ENCODE data around the gene LRP3. TPM values are rescaled to one million over a fixed set of nuclear protein-coding genes. Genes with fewer than 3 reads are reported as not detected.

The LRP3 gene
- total and polyA plus RNA-seq, 2 of the 13 experiments (the other 11 are each of a cell fraction or from before 2014, with no cell fraction given): 17.6 to 51.6 TPM

GRCh38 chr19:33227242-33227650, 33.1 kb downstream of the LRP3 start:
- intact Hi-C loops (cut with micrococcal nuclease; ENCODE audit: unreplicated experiment) (no loop called here), in situ Hi-C loops (cut with HindIII; ENCODE audit: extremely low pct_ligation_motif_present, low pct_unique_long_range_greater_than_20kb) (no loop called here)
- ATAC-seq (peak; percentile 59), DNase-seq (ENCODE audit: low spot score) (peak; percentile 69), FAIRE-seq (no peak)
- ChIA-PET CTCF (ENCODE audit: low intra/inter-chr PET ratio, low total read pairs) (no interaction called here), POLR2A (no interaction called here)
- no peak overlapping the region; the same call in 1 of the 2 replicates for H3K4me2 ChIP-seq (ENCODE audit: low read depth, low read length)
- peaks cover 44% of the 10 kb centered on the region for H3K4me1 ChIP-seq (ENCODE audit: insufficient read depth, low read length)
- no peak overlapping the region for H2AFZ ChIP-seq (ENCODE audit: low read length)
- BruUV-seq (replicated peaks): no TSS peak
- WGBS (ENCODE audit: low lambda C conversion rate): 6% methylated on average over 3 of the region's 18 CpGs
- no peak overlapping the region for H3K9ac ChIP-seq (ENCODE audit: insufficient read depth, low read depth, low read length)
- no peaks in the 10 kb centered on the region for H3K79me2 ChIP-seq (ENCODE audit: insufficient read depth, low read length)
- peaks cover 0 to 3% of the 10 kb centered on the region in 2 experiments; a peak in 1 of 5 replicates for H3K27me3 ChIP-seq (ENCODE audit: control insufficient read depth in 1 of 2, insufficient read depth in 2 of 2, low read length in 2 of 2)
- H4K20me1 ChIP-seq (ENCODE audit: insufficient read depth, low read length): no peaks in the 10 kb centered on the region
- peaks cover 20% of the 10 kb centered on the region for H3K9me3 ChIP-seq (ENCODE audit: low read length)
- no peak overlapping the region for H3K4me3 ChIP-seq (replicated peaks in 1 of 3; ENCODE audit: insufficient read depth in 1 of 3, low read depth in 2 of 3, low read length in 3 of 3)
- H3K27ac ChIP-seq (ENCODE audit: extremely low read length, insufficient read depth, low read length): no peak overlapping the region
- no peaks in the 10 kb centered on the region for H3K36me3 ChIP-seq (replicated peaks in 1 of 2; ENCODE audit: control insufficient read depth in 1 of 2, insufficient read depth in 2 of 2, low read length in 2 of 2)
- TF ChIP-seq RERE (CRISPR knock-in tag; IDR thresholded peaks at IDR 0.05; ENCODE audit: low read depth) (no peak), RXRA (CRISPR knock-in tag; IDR thresholded peaks at IDR 0.05) (peak; percentile 68), ZNF547 (CRISPR knock-in tag; IDR thresholded peaks at IDR 0.05) (no peak), ZNF160 (CRISPR knock-in tag; IDR thresholded peaks at IDR 0.05) (no peak), ZNF512B (CRISPR knock-in tag; IDR thresholded peaks at IDR 0.05; ENCODE audit: borderline replicate concordance) (no peak), MXI1 (IDR thresholded peaks at IDR 0.05; ENCODE audit: borderline replicate concordance, low read depth, low read length) (no peak), HMGXB3 (CRISPR knock-in tag; IDR thresholded peaks at IDR 0.05; ENCODE audit: borderline replicate concordance) (no peak), ZKSCAN5 (CRISPR knock-in tag; IDR thresholded peaks at IDR 0.05) (no peak), ZBTB7A (CRISPR knock-in tag; IDR thresholded peaks at IDR 0.05) (peak; percentile 84), ZNF619 (CRISPR knock-in tag; IDR thresholded peaks at IDR 0.05) (no peak), MTF1 (CRISPR knock-in tag; IDR thresholded peaks at IDR 0.05) (no peak), HOXA3 (CRISPR knock-in tag; IDR thresholded peaks at IDR 0.05) (no peak), ESRRA (CRISPR knock-in tag; IDR thresholded peaks at IDR 0.05; ENCODE audit: low read depth) (no peak), ELF1 (CRISPR knock-in tag; IDR thresholded peaks at IDR 0.05) (no peak)
